Measurements from ENCODE around the gene POLR3A. TPM values are rescaled to one million over a fixed set of nuclear protein-coding genes. Genes with fewer than 3 reads are reported as not detected.
A peak's percentile ranks its signal among the peaks of the same experiment; 100 is the strongest.

POLR3A gene
- total RNA-seq, 1 donor from 2014 or later: 14.7 TPM

DNA sequence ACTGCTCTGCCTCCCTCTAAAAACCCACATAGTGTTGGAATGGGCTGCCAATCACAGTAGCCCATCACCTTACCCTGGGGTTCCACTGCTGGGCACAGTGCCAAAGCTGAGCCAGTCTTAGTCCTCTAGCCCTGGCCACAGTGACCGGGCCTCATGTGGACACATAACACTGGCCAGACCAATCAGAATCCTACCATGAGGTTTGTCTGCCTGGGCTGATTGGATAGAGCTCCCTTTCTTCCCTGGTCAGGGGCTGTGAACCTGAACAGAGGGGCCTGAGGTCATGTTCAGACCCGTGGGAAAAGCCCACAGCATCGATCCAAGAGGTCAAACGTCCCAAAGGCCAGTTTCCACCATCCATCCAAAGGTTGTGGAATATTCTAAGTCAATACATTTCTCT, 108.8 kb downstream of the POLR3A start:
- TF ChIP-seq, protein P1, sequence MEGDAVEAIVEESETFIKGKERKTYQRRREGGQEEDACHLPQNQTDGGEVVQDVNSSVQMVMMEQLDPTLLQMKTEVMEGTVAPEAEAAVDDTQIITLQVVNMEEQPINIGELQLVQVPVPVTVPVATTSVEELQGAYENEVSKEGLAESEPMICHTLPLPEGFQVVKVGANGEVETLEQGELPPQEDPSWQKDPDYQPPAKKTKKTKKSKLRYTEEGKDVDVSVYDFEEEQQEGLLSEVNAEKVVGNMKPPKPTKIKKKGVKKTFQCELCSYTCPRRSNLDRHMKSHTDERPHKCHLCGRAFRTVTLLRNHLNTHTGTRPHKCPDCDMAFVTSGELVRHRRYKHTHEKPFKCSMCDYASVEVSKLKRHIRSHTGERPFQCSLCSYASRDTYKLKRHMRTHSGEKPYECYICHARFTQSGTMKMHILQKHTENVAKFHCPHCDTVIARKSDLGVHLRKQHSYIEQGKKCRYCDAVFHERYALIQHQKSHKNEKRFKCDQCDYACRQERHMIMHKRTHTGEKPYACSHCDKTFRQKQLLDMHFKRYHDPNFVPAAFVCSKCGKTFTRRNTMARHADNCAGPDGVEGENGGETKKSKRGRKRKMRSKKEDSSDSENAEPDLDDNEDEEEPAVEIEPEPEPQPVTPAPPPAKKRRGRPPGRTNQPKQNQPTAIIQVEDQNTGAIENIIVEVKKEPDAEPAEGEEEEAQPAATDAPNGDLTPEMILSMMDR (IDR thresholded peaks at IDR 0.05; ENCODE audit: insufficient read depth, low read length, severe bottlenecking): no peak

DNA sequence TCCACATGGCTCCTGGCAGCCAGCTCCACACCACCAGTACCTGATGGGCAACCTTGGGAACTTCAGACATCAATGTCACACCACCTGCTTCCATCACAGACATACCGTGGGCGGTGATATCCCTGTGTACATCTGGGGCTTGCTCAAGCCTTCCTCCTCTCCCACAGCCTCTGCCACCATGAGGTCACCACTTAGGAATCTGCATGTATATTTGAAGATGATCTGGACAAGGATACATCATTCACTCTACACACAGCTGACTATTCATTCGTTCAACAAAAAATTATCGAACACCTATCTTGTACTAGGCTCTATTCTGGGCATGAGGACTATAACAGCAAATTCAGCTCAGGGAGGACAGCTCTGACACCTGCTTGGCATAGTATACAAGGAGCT, 109.6 kb downstream of the POLR3A start:
- no peak overlapping the region for H3K4me3 ChIP-seq (ENCODE audit: low read depth, low read length)
- FAIRE-seq (no peak), DNase-seq (ENCODE audit: low read depth) (peak; percentile 81)
- H3K27me3 ChIP-seq (ENCODE audit: control insufficient read depth, insufficient read depth, low read length): no peaks in the 10 kb centered on the region
- H3K36me3 ChIP-seq (ENCODE audit: control insufficient read depth, insufficient read depth, low read length): peaks cover 2% of the 10 kb centered on the region
- TF ChIP-seq, protein P1 (IDR thresholded peaks at IDR 0.05; ENCODE audit: insufficient read depth, low read length, severe bottlenecking): no peak

More for the DNA sequence above, 108.8 kb downstream of the POLR3A start:
- H3K4me3 ChIP-seq (ENCODE audit: low read depth, low read length): no peak overlapping the region
- no peaks in the 10 kb centered on the region for H3K27me3 ChIP-seq (ENCODE audit: control insufficient read depth, insufficient read depth, low read length)
- H3K36me3 ChIP-seq (ENCODE audit: control insufficient read depth, insufficient read depth, low read length): peaks cover 2% of the 10 kb centered on the region
- no peak for FAIRE-seq
- DNase-seq (ENCODE audit: low read depth): no peak

Other genes starting within 250 kb of the POLR3A start
- gene DLG5, start 102.8 kb downstream of the POLR3A start, total RNA-seq: 38.0 and 45.3 TPM in 2 replicates
- gene RPS24, start 4.3 kb upstream of the POLR3A start, total RNA-seq: 2,740 and 5,046 TPM in 2 replicates